Neural crest cell (in vitro differentiated cells): ENCODE measurements around the gene INAFM1. TPM values are rescaled to one million over a fixed set of nuclear protein-coding genes. Genes with fewer than 3 reads are reported as not detected.
A peak's percentile ranks its signal among the peaks of the same experiment; 100 is the strongest.
"Not testable (repeated sequence)": the region's sequence is repeated elsewhere in the genome, so short reads cannot be mapped to it uniquely, and the experiment has no call there.

ENCODE experiments used
- DNase-seq: peaks from one replicate; pipeline ENCODE4 v3.0.0; 2021; ENCODE audit warnings: low read depth, mixed read lengths, low spot score
- H3K27ac Mint-ChIP-seq: one replicate; pipeline ENCODE4 v1.8.0; 2021; ENCODE audit warnings: mild to moderate bottlenecking, mixed read lengths; ENCODE audit not compliant: unreplicated experiment
- H3K27me3 Mint-ChIP-seq: 2 replicates; pipeline ENCODE4 v1.8.0; 2021; ENCODE audit warnings: low read depth, mild to moderate bottlenecking, mixed read lengths
- H3K36me3 Mint-ChIP-seq: 2 replicates; pipeline ENCODE4 v1.8.0; 2021; ENCODE audit warnings: low read depth, mild to moderate bottlenecking, mixed read lengths
- H3K4me1 Mint-ChIP-seq: 2 replicates; pipeline ENCODE4 v1.8.0; 2021; ENCODE audit warnings: mixed read lengths
- H3K4me3 Mint-ChIP-seq: one replicate; pipeline ENCODE4 v1.8.0; 2021; ENCODE audit warnings: mild to moderate bottlenecking, mixed read lengths
- H3K9me3 Mint-ChIP-seq: 2 replicates; pipeline ENCODE4 v1.8.0; 2021; ENCODE audit warnings: mixed read lengths
- total RNA-seq: library from RNA; stranded (reverse); gene quantifications from 2 replicates; pipeline ENCODE4 v1.2.1, GENCODE V29; 2021
- TF ChIP-seq, protein P1 (sequence below): fragments of 200-600 bp; sonication (generic); conservative IDR thresholded peaks from 2 replicates; pipeline ENCODE4 v1.5.0; 2021; ENCODE audit warnings: antibody characterized with exemption, mild to moderate bottlenecking

Gene INAFM1
- total RNA-seq, 1 donor from 2014 or later, result 10.2 TPM

- H3K27me3 Mint-ChIP-seq, result peaks cover 14% of the 10 kb centered on the region
- peaks cover 6% of the 10 kb centered on the region for H3K36me3 Mint-ChIP-seq
- peak overlapping the region; percentile 93 for H3K4me3 Mint-ChIP-seq
- H3K9me3 Mint-ChIP-seq, result no peaks in the 10 kb centered on the region
- H3K27ac Mint-ChIP-seq, result peak overlapping the region; percentile 92
- TF ChIP-seq, protein P1, sequence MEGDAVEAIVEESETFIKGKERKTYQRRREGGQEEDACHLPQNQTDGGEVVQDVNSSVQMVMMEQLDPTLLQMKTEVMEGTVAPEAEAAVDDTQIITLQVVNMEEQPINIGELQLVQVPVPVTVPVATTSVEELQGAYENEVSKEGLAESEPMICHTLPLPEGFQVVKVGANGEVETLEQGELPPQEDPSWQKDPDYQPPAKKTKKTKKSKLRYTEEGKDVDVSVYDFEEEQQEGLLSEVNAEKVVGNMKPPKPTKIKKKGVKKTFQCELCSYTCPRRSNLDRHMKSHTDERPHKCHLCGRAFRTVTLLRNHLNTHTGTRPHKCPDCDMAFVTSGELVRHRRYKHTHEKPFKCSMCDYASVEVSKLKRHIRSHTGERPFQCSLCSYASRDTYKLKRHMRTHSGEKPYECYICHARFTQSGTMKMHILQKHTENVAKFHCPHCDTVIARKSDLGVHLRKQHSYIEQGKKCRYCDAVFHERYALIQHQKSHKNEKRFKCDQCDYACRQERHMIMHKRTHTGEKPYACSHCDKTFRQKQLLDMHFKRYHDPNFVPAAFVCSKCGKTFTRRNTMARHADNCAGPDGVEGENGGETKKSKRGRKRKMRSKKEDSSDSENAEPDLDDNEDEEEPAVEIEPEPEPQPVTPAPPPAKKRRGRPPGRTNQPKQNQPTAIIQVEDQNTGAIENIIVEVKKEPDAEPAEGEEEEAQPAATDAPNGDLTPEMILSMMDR, result no peak
- DNase-seq, result no peak
- peaks cover 34% of the 10 kb centered on the region for H3K4me1 Mint-ChIP-seq
Measured at GRCh38 chr19:47271949-47272348, 2.7 kb upstream of the INAFM1 start.

- Mint-ChIP-seq H3K36me3 (peaks cover 5% of the 10 kb centered on the region), H3K4me1 (peaks cover 35% of the 10 kb centered on the region), H3K27me3 (peaks cover 14% of the 10 kb centered on the region), H3K4me3 (peak overlapping the region; percentile 93), H3K9me3 (no peaks in the 10 kb centered on the region), H3K27ac (peak overlapping the region; percentile 92)
- no peak for DNase-seq
- TF ChIP-seq, protein P1, result no peak
Measured at GRCh38 chr19:47272448-47273312, 2.0 kb upstream of the INAFM1 start.

- peak; percentile 84 for DNase-seq
- H3K4me3 Mint-ChIP-seq, result peak overlapping the region; percentile 93
- peaks cover 3% of the 10 kb centered on the region for H3K36me3 Mint-ChIP-seq
- no peaks in the 10 kb centered on the region for H3K9me3 Mint-ChIP-seq
- TF ChIP-seq, protein P1, result no peak
- peak overlapping the region; percentile 99 for H3K27ac Mint-ChIP-seq
- H3K4me1 Mint-ChIP-seq, result peaks cover 39% of the 10 kb centered on the region
- H3K27me3 Mint-ChIP-seq, result peaks cover 14% of the 10 kb centered on the region
Measured at GRCh38 chr19:47273313-47274070, 1.2 kb upstream of the INAFM1 start.

DNA sequence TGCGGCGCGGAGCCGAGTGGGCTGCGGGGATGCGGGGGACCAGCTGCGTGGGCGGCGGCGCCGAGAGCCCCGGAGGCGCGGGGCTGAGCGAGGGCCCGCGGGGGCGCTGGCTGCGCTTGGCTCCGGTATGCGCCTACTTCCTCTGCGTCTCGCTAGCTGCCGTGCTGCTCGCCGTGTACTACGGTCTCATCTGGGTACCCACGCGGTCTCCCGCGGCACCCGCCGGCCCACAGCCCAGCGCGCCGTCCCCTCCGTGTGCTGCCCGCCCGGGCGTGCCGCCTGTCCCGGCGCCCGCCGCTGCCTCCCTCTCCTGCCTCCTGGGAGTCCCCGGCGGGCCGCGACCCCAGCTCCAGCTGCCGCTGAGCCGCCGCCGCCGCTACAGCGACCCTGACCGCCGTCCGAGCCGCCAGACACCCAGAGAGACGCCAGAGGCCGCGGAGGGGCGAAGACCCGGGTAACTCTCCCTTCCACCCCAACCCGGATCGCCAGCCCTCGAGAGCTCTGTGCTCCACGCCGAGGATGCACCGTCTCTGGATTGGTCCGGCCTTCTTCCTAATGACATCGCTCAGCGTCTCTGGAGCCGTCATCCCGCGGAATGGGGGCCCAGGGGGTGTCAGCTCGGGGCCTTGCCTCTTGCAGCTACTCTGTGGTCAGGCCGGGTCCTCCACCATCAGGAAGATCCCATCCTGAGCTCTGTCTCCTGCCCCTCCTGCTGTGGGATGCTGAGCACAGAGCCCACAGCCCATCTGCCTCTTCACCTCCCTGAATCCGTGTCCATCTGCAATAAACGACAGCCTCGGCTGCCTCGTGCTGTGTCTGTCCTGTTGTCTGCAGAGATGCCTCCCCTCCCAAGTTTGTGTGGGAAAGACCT, 441 bp downstream of the INAFM1 start:
- H3K4me1 Mint-ChIP-seq, result peaks cover 39% of the 10 kb centered on the region
- H3K27me3 Mint-ChIP-seq, result peaks cover 14% of the 10 kb centered on the region
- no peak overlapping the region for H3K27ac Mint-ChIP-seq
- H3K36me3 Mint-ChIP-seq, result peaks cover 3% of the 10 kb centered on the region
- DNase-seq, result peak; percentile 37
- TF ChIP-seq, protein P1, result no peak
- H3K9me3 Mint-ChIP-seq, result no peaks in the 10 kb centered on the region
- H3K4me3 Mint-ChIP-seq, result peak overlapping the region; percentile 90

- no peak for DNase-seq
Measured at GRCh38 chr19:47275791-47276461, 1.2 kb downstream of the INAFM1 start.

GRCh38 chr19:47276513-47276912, 1.8 kb downstream of the INAFM1 start:
- not testable (repeated sequence) for H3K27ac Mint-ChIP-seq
- peak overlapping the region; percentile 90 for H3K4me3 Mint-ChIP-seq

More at GRCh38 chr19:47275791-47276461, 1.2 kb downstream of the INAFM1 start:
- peak overlapping the region; percentile 76 for H3K27ac Mint-ChIP-seq
- no peaks in the 10 kb centered on the region for H3K9me3 Mint-ChIP-seq
- H3K36me3 Mint-ChIP-seq, result no peaks in the 10 kb centered on the region
- peak overlapping the region; percentile 90 for H3K4me3 Mint-ChIP-seq
- H3K4me1 Mint-ChIP-seq, result peaks cover 39% of the 10 kb centered on the region
- peaks cover 14% of the 10 kb centered on the region for H3K27me3 Mint-ChIP-seq
- TF ChIP-seq, protein P1, result no peak

More at GRCh38 chr19:47276513-47276912, 1.8 kb downstream of the INAFM1 start:
- H3K4me1 Mint-ChIP-seq, result peaks cover 39% of the 10 kb centered on the region
- DNase-seq, H3K36me3 Mint-ChIP-seq, H3K9me3 Mint-ChIP-seq: not testable (repeated sequence)
- H3K27me3 Mint-ChIP-seq, result peaks cover 14% of the 10 kb centered on the region
